RKO (cell line): ENCODE data around the gene INVS.
A peak's percentile ranks its signal among the peaks of the same experiment; 100 is the strongest.
"Not testable (repeated sequence)": the region's sequence is repeated elsewhere in the genome, so short reads cannot be mapped to it uniquely, and the experiment has no call there.

Source experiments
- DNase-seq: peaks from one replicate; pipeline ENCODE4 v3.0.0-alpha.2; 2016; ENCODE audit warnings: low spot score

INVS gene, protein sequence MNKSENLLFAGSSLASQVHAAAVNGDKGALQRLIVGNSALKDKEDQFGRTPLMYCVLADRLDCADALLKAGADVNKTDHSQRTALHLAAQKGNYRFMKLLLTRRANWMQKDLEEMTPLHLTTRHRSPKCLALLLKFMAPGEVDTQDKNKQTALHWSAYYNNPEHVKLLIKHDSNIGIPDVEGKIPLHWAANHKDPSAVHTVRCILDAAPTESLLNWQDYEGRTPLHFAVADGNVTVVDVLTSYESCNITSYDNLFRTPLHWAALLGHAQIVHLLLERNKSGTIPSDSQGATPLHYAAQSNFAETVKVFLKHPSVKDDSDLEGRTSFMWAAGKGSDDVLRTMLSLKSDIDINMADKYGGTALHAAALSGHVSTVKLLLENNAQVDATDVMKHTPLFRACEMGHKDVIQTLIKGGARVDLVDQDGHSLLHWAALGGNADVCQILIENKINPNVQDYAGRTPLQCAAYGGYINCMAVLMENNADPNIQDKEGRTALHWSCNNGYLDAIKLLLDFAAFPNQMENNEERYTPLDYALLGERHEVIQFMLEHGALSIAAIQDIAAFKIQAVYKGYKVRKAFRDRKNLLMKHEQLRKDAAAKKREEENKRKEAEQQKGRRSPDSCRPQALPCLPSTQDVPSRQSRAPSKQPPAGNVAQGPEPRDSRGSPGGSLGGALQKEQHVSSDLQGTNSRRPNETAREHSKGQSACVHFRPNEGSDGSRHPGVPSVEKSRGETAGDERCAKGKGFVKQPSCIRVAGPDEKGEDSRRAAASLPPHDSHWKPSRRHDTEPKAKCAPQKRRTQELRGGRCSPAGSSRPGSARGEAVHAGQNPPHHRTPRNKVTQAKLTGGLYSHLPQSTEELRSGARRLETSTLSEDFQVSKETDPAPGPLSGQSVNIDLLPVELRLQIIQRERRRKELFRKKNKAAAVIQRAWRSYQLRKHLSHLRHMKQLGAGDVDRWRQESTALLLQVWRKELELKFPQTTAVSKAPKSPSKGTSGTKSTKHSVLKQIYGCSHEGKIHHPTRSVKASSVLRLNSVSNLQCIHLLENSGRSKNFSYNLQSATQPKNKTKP

GRCh38 chr9:100098887-100099721 is at the start of gene INVS, which contains the start of gene ERP44:
INVS (plus strand) TSS chr9:100099243; CDS start chr9:100104522, 5,279 bp downstream.
ERP44 (minus strand) TSS chr9:100099000; CDS start chr9:100098840, 160 bp downstream.
- DNase-seq, result peak; percentile 100

DNA sequence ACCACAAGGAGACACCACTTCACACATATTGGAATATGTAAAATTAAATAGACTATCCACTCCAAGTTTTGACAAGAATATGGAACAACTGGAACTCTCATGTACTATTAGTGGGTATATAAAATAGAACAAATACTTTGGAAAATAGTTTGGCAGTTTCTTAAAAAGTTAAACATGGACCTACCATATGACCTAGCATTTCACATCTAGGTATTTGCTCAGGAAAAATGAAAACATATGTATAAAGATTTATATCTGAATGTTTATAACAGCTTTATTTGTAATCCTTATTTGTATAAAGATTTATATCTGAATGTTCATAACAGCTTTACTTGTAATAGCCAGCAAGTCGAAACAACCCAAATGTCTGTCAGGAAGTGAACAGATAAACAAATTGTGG is 49.5 kb upstream of the INVS start:
- no peak for DNase-seq

DNA sequence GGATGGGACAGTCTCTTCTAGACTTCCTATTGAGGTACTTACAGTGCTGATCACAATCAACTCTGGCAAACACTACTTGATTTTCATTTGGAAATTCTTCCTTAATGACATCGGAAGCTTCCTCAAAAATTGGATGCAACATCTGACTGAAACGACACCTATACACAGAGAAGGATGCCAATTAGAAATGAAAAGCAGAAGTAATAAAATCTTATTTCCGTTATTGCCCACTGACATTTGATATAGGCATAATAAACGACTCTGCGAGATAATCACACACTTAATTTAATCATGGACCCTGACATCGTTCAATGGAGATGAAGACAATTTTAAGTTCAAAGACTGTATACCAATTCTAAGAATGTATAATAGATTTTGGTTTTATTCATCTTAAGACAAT is 46.7 kb upstream of the INVS start:
- DNase-seq, result no peak

DNA sequence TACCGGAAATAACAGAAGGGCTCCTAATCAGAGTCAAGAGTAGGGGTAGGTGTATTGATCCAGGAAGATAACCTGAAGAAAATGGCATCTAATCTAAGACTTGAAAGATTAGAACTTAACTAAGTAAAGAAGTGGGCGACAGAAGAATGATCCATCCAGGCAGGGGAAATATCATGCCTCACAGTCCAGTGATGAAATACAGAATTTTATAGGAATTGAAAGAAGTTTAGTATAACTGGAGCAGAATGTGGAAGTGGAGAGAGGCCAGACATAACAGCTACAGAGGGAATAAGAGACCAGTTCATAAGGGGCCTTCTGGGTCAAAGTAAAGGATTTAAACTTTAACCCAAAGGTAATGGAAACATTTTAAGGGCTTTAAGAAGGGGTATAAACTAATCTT is 42.5 kb upstream of the INVS start:
- DNase-seq, result no peak

GRCh38 chr9:100057624-100058023 is 41.4 kb upstream of the INVS start:
- no peak for DNase-seq

DNA sequence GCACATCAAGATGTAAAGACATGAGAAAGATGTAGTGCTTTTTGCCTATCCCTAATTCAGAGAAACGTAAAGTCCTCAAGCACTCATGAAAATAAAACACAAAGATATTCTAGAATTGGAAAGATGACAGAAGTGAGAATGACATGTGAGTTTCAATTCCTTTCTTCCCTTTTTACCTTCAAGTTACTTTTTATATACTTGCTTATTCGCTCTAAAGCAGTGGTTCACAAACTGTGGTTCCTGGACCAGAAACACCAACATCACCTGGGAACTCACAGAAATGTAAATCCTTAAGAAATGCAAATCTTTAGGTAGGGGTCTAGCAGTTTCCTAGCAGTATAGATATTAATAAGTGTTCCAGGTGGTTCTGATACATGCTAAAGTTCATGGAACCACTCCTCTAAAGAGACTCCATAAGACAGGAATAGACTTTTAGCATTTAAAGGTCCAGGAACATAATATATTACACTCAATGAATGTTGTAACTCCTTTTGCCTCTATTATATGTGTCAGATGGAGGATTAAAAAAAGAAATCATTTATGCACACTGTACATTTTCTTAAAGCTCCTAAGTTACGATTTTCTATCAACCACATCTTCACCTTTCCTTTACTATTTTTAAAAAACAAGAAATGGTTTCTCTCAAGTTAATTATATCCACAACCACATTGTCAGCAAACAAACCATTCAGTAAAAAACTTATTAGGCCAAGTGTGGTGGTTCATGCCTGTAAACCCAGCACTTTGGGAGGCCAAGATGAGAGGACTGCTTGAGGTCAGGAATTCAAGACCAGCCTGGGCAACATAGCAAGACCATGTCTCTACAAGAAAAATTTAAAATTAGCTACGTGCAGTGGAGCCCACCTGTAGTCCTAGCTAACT is 40.1 kb upstream of the INVS start:
- DNase-seq, result no peak

- not testable (repeated sequence) for DNase-seq
Measured at GRCh38 chr9:100062683-100063082, 36.4 kb upstream of the INVS start.

GRCh38 chr9:100063185-100063584 is 35.9 kb upstream of the INVS start:
- no peak for DNase-seq

DNA sequence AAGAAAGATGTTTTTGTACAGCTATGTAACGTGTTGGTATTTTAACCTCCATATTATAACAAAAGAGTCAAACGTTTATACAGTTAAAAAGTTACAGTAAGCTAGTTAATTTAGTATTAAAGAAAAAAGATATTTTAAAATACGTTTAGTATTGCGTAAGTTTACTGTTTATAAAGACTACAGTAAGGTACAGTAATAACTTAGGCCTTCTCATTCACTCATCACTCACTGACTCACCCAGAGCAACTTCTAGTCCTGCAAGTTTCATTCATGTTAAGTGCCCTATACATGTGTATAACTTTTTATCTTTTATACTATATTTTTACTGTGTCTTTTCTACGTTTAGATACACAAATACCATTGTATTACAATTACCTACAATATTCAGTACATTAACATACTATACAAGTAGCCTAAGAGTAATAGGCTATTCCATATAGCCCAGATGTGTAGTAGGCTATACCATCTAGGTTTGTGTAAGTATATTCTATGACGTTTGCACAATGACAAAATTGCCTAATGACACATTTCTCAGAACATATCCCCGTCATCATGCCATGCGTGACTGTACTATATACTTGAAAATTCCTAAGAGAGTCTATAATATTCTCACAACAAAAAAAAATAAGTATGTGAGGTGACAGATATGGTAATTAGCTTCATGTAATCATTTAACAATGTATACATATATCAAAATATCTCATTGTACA is 34.0 kb upstream of the INVS start:
- DNase-seq, result peak; percentile 80

- DNase-seq, result no peak
Measured at GRCh38 chr9:100066539-100066938, 32.5 kb upstream of the INVS start.

DNA sequence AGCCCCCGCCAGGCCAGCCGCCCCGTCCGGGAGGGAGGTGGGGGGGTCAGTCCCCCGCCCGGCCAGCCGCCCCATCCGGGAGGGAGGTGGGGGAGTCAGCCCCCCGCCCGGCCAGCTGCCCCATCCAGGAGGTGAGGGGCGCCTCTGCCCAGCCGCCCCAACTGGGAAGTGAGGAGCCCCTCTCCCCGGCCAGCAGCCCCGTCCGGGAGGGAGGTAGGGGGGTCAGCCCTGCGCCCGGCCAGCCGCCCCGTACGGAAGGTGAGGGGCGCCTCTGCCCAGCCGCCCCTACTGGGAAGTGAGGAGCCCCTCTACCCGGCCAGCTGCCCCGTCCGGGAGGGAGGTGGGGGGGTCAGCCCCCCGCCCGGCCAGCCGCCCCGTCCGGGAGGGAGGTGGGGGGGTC is 31.1 kb upstream of the INVS start:
- not testable (repeated sequence) for DNase-seq

DNA sequence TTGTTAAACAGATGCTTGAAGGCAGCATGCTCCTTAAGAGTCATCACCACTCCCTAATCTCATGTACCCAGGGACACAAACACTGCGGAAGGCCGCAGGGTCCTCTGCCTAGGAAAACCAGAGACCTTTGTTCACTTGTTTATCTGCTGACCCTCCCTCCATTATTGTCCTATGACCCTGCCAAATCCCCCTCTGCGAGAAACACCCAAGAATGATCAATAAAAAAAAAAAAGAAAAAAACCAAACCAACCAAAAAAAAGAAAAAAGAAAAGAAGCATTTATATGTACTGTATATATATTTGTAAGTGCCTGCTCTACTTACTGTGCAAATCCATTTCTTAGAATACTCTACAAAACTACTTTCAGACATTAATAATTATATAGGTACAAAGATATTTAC is 30.0 kb upstream of the INVS start:
- not testable (repeated sequence) for DNase-seq

DNA sequence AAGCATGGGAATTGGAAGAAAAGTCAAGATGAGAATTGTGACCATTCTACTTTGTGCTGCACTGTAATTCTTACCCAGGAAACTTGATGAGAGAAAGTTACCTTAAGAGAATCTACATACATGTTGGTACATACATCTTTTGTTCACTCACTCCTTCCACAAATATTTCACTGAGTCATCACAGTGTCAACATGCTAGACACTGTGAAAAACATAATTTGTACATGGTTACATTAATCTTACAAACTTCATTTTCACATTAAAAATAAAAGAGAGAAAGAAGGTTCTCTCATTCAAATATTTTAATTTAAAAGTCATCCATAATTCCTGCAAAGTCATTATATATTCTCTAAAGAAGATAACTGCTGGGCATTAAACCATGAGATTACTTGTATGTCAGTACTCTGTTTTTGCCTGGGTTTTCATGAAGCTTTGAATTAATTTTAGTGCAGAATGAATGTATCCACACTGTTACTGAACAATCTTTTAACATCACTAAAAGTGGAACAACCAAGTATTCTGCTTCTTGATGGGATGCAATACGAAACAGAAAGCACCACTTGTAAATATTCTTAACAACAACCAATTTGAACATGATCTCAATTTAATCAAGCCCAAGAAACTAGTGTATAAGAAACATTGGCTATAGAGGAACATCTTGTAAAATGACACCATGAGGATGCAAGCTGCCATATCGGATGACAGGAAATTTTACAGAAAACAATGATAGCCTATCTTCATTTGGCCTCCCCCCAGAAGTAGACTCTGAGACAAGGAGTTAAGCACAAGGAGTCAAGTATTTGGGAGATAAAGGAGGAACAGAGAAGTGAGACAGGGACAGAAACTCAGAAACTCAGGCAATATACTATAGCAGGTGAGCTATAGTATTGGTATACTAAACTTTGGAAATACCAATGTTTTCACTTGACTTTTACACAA is 28.7 kb upstream of the INVS start:
- no peak for DNase-seq

- DNase-seq, result no peak
Measured at GRCh38 chr9:100071271-100071670, 27.8 kb upstream of the INVS start.

- no peak for DNase-seq
Measured at GRCh38 chr9:100072805-100073204, 26.2 kb upstream of the INVS start.

- DNase-seq, result no peak
Measured at GRCh38 chr9:100074093-100074492, 24.9 kb upstream of the INVS start.

DNA sequence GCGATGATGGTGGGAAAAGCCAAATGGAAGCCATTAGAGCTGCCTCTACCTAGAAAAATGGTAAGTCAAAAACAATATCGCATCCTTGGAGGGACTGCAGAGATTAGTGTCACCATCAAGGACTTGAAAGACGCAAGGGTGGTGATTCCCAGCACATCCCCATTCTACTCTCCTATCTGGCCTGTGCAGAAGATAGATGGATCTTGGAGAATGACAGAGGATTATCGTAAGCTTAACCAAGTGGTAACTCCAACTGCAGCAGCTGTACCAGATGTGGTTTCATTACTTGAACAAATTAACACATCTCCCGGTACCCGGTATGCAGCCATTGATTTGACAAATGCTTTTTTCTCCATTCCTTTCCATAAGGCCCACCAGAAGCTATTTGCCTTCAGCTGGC is 24.1 kb upstream of the INVS start:
- DNase-seq, result no peak

DNA sequence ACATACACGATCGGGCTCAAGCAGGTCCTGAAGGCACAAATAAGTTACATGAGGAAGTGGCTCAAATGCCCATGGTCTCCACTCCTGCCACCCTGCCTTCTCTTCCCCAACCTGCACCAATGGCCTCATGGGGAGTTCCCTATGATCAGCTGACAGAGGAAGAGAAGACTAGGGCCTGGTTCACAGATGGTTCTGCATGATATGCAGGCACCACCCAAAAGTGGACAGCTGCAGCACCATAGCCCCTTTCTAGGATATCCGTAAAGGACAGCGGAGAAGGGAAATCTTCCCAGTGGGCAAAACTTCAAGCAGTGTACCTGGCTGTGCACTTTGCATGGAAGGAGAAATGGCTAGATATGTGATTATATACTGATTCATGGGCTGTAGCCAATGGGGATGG is 22.8 kb upstream of the INVS start:
- not testable (repeated sequence) for DNase-seq

DNA sequence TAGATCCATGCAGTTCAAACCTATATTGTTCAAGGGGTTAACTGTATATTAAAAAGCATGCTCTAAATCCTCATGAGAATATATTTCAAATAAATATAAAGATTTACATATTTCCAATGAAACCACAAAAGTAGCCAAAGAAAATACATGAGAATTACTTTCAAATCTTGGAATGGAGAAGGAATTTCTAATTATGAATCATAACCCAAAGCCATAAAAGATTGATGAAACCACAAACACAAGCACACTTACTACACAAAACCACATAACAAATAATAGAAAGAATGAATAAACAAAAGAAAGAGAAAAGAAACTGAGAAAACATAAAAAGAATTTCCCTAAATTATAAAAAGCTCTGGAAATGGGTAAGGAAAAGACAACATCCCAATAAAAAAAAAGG is 16.3 kb upstream of the INVS start:
- DNase-seq, result no peak
